ENCODE results near the gene RPS24. TPM values are rescaled to one million over a fixed set of nuclear protein-coding genes. Genes with fewer than 3 reads are reported as not detected.

RPS24 gene
- total RNA-seq, 1 donor from 2014 or later, result 1,816 TPM

GRCh38 chr10:78035933-78036583, 2.4 kb downstream of the RPS24 start:
- Mint-ChIP-seq H3K4me1 (peaks cover 46% of the 10 kb centered on the region), H3K9me3 (no peaks in the 10 kb centered on the region), H3K4me3 (peak overlapping the region; percentile 91), H3K27ac (peak overlapping the region; percentile 65), H3K36me3 (ENCODE audit: low read depth) (peaks cover 70% of the 10 kb centered on the region), H3K27me3 (no peaks in the 10 kb centered on the region)
- intact Hi-C loops (cut with micrococcal nuclease), result loop anchor here (2.0 kb wide), 1 partner anchor 1033 kb away; the partner anchor contains the start of gene ZMIZ1
- DNase-seq, result no peak

DNA sequence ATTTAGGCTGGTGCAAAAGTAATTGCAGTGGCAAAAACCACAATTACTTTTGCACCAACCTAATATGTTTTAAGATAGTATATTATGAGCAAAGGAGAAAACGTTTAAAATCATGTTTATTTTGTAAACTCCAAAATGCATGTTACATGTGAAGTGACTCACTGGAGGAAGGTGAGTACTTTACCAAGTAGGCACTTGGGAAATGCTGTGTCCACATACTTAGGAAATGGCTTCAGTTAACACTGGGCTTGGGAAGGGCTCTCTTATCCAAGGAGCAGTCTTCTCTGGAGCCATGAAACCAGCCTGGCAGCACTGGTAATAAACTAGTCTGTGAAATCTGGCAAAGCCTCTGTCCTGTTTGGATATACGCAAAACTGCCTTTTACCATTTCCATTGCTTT, 4.4 kb downstream of the RPS24 start:
- Mint-ChIP-seq H3K27ac (no peak overlapping the region), H3K4me1 (peaks cover 58% of the 10 kb centered on the region), H3K9me3 (no peaks in the 10 kb centered on the region), H3K27me3 (no peaks in the 10 kb centered on the region), H3K4me3 (peak overlapping the region; percentile 52), H3K36me3 (ENCODE audit: low read depth) (peaks cover 87% of the 10 kb centered on the region)
- DNase-seq, result no peak
- intact Hi-C loops (cut with micrococcal nuclease), result no loop called here

DNA sequence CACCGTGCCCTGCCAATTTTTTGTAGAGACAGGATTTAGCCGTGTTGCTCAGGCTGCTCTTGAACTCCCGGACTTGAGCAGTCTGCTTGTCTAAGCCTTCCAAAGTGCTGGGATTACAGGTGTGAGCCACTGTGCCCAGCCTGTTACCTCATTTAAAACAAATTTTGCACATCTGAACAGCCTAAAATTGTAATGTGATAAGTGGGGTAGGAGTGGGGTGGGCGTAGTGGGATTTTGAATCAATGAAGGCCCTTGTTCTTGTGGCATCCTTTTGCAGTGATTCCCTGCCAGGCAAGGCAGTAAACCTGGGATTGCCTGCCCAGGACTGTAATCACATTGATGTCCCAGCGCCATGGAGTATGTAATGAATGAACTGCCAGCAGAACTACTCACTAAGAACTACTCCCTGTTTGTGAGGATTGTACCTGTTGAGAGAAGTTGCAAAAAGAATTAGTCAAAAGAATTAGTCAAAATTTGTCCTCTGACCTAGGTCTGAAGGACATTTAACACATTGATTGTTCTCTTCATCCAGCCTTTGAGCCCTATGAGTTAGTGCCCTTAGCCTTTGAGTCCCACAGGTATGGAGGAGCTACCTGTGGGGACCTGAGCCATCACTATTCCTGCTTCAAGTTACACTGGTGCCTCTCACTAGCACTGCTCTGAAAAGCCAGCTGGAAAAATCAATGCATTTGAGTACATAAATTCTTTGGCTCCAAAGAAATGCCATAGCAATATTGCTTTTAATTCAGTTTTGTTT, 5.3 kb downstream of the RPS24 start:
- intact Hi-C loops (cut with micrococcal nuclease), result no loop called here
- H3K27me3 Mint-ChIP-seq, result no peaks in the 10 kb centered on the region
- peaks cover 59% of the 10 kb centered on the region for H3K4me1 Mint-ChIP-seq
- H3K36me3 Mint-ChIP-seq (ENCODE audit: low read depth), result peaks cover 86% of the 10 kb centered on the region
- DNase-seq, result no peak
- no peaks in the 10 kb centered on the region for H3K9me3 Mint-ChIP-seq
- peak overlapping the region; percentile 51 for H3K4me3 Mint-ChIP-seq
- no peak overlapping the region for H3K27ac Mint-ChIP-seq

GRCh38 chr10:78039743-78040142, 6.1 kb downstream of the RPS24 start:
- DNase-seq, result no peak
- intact Hi-C loops (cut with micrococcal nuclease), result loop anchor here (10.0 kb wide), 1 partner anchor 535 kb away; no protein-coding TSS in a partner anchor
- Mint-ChIP-seq H3K9me3 (no peaks in the 10 kb centered on the region), H3K36me3 (ENCODE audit: low read depth) (peaks cover 79% of the 10 kb centered on the region), H3K27ac (peak overlapping the region; percentile 62), H3K27me3 (no peaks in the 10 kb centered on the region), H3K4me1 (peaks cover 63% of the 10 kb centered on the region), H3K4me3 (peak overlapping the region; percentile 51)

DNA sequence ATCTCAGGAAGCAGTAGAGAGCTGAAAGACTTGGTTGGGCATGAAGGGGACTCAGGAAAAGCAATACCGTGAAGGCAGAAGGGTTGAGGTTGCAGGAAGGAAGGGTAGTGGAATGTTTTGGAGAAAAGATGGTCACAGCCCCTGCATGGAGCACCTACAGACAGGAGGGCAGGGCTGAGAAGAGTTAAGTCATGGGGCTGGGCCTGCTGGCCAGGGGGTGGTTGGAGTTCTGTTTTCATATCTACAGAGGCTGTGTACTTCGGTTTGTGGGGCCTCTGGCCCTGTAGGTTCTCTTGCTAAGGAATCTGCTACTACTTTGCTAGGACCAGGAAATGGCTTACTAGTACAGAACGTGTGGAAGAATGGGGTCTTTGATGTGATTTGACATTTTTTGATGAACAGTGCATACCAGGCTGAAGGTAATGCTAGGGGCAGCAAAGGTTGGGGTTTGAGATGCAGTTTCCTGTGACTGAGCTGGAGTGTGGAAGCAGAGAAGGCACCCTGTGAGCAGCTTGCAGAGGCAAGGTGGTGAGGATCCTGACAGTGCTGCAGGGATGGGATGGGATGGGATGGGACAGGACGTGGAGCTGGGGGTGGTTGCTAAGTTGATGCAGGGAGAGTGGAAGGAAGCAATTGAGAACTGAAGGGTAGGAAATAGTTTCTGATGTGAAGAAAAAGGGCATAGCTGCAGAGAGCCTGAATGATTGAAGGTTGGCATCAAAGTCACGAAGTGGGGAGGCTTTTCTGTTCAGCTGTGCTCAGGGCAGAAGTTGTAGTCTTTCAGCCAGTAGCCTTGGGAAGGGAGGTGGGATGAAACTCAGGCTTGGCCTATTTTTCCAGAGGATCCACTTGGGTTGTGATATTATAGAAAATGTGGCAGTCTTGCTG, 7.8 kb downstream of the RPS24 start:
- peaks cover 55% of the 10 kb centered on the region for H3K4me1 Mint-ChIP-seq

GRCh38 chr10:78042058-78042751, 8.5 kb downstream of the RPS24 start:
- intact Hi-C loops (cut with micrococcal nuclease), result loop anchor here (10.0 kb wide), 1 partner anchor 533 kb away; no protein-coding TSS in a partner anchor
- peak overlapping the region; percentile 1 for H3K4me3 Mint-ChIP-seq
- H3K4me1 Mint-ChIP-seq, result peaks cover 49% of the 10 kb centered on the region
- no peaks in the 10 kb centered on the region for H3K9me3 Mint-ChIP-seq
- no peaks in the 10 kb centered on the region for H3K27me3 Mint-ChIP-seq
- no peak for DNase-seq
- peak overlapping the region; percentile 30 for H3K27ac Mint-ChIP-seq
- peaks cover 54% of the 10 kb centered on the region for H3K36me3 Mint-ChIP-seq (ENCODE audit: low read depth)

More for the DNA sequence above, 7.8 kb downstream of the RPS24 start:
- Mint-ChIP-seq H3K4me3 (peak overlapping the region; percentile 13), H3K27me3 (no peaks in the 10 kb centered on the region), H3K9me3 (no peaks in the 10 kb centered on the region), H3K36me3 (ENCODE audit: low read depth) (peaks cover 62% of the 10 kb centered on the region), H3K27ac (peak overlapping the region; percentile 79)
- intact Hi-C loops (cut with micrococcal nuclease), result loop anchor here (10.0 kb wide), 1 partner anchor 533 kb away; no protein-coding TSS in a partner anchor
- DNase-seq, result no peak

GRCh38 chr10:78042752-78043104, 9.1 kb downstream of the RPS24 start:
- H3K36me3 Mint-ChIP-seq (ENCODE audit: low read depth), result peaks cover 49% of the 10 kb centered on the region
- H3K4me3 Mint-ChIP-seq, result no peak overlapping the region
- no peak for DNase-seq
- no peaks in the 10 kb centered on the region for H3K9me3 Mint-ChIP-seq
- H3K27me3 Mint-ChIP-seq, result no peaks in the 10 kb centered on the region
- intact Hi-C loops (cut with micrococcal nuclease), result loop anchor here (10.0 kb wide), 1 partner anchor 532 kb away; no protein-coding TSS in a partner anchor
- peaks cover 50% of the 10 kb centered on the region for H3K4me1 Mint-ChIP-seq
- peak overlapping the region; percentile 0 for H3K27ac Mint-ChIP-seq

DNA sequence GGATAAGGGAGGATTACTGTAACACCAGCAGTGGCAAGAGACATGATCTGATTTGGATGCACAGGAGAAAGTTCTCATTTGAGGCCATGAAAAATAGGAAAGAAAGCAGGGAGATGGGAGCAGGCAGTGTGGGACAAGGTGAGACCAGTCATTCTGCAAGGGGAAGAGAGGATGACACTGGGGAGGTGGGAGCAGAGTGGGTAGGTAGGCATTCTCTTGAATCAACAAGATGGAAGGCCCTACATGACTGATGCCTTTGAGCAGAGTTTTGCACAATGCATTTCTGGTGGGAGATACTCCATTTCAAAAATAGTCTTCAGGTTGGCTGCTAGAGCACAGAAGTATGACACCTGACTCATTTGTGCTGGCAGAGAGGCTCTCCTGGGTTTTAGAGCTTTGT, 10.5 kb downstream of the RPS24 start:
- H3K9me3 Mint-ChIP-seq, result no peaks in the 10 kb centered on the region
- H3K4me3 Mint-ChIP-seq, result no peak overlapping the region
- intact Hi-C loops (cut with micrococcal nuclease), result loop anchor here (10.0 kb wide), 1 partner anchor 531 kb away; no protein-coding TSS in a partner anchor
- peak overlapping the region; percentile 11 for H3K27ac Mint-ChIP-seq
- no peaks in the 10 kb centered on the region for H3K27me3 Mint-ChIP-seq
- H3K36me3 Mint-ChIP-seq (ENCODE audit: low read depth), result peaks cover 35% of the 10 kb centered on the region
- H3K4me1 Mint-ChIP-seq, result peaks cover 41% of the 10 kb centered on the region
- DNase-seq, result no peak

- Mint-ChIP-seq H3K4me3 (no peak overlapping the region), H3K27ac (no peak overlapping the region), H3K27me3 (no peaks in the 10 kb centered on the region), H3K9me3 (no peaks in the 10 kb centered on the region), H3K4me1 (peaks cover 37% of the 10 kb centered on the region), H3K36me3 (ENCODE audit: low read depth) (peaks cover 30% of the 10 kb centered on the region)
- intact Hi-C loops (cut with micrococcal nuclease), result loop anchor here (5.0 to 10.0 kb wide), 3 partner anchors 258 to 1023 kb away; partner anchors contain the start of gene ZMIZ1
- no peak for DNase-seq
These were observed 11.0 kb downstream of the RPS24 start for GRCh38 chr10:78044699-78045098.

- no peak overlapping the region for H3K4me3 Mint-ChIP-seq
- H3K36me3 Mint-ChIP-seq (ENCODE audit: low read depth), result peaks cover 26% of the 10 kb centered on the region
- intact Hi-C loops (cut with micrococcal nuclease), result loop anchor here (5.0 to 10.0 kb wide), 3 partner anchors 257 to 1022 kb away; partner anchors contain the start of gene ZMIZ1
- H3K4me1 Mint-ChIP-seq, result peaks cover 34% of the 10 kb centered on the region
- DNase-seq, result peak; percentile 72
- no peaks in the 10 kb centered on the region for H3K9me3 Mint-ChIP-seq
- H3K27me3 Mint-ChIP-seq, result no peaks in the 10 kb centered on the region
- no peak overlapping the region for H3K27ac Mint-ChIP-seq
These were observed 11.6 kb downstream of the RPS24 start for GRCh38 chr10:78045237-78045636.

DNA sequence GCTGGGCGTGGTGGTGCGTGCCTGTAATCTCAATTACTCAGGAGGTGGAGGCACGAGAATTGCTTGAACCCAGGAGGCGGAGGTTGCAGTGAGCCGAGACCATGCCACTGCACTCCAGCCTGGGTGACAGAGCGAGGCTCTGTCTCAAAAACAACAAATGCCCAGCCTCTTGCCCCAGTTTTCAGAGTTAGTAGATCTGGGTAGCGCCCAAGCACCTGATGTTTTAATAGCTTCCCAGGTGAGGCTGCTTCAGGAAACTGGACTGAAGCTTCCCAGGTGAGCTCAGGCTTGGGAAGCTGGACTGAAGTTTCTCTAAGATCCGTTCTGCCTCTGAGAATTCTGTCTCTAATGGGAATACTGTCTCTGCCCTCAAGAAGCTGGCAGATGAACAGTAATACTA, 12.2 kb downstream of the RPS24 start:
- intact Hi-C loops (cut with micrococcal nuclease), result loop anchor here (5.0 to 10.0 kb wide), 3 partner anchors 256 to 1021 kb away; partner anchors contain the start of gene ZMIZ1
- H3K4me3 Mint-ChIP-seq, result no peak overlapping the region
- H3K27ac Mint-ChIP-seq, result no peak overlapping the region
- peaks cover 21% of the 10 kb centered on the region for H3K36me3 Mint-ChIP-seq (ENCODE audit: low read depth)
- no peaks in the 10 kb centered on the region for H3K27me3 Mint-ChIP-seq
- H3K9me3 Mint-ChIP-seq, result no peaks in the 10 kb centered on the region
- no peak for DNase-seq
- peaks cover 32% of the 10 kb centered on the region for H3K4me1 Mint-ChIP-seq

GRCh38 chr10:78046711-78047269, 13.1 kb downstream of the RPS24 start:
- no peaks in the 10 kb centered on the region for H3K27me3 Mint-ChIP-seq
- H3K4me1 Mint-ChIP-seq, result peaks cover 23% of the 10 kb centered on the region
- no peak for DNase-seq
- intact Hi-C loops (cut with micrococcal nuclease), result loop anchor here (1.0 to 10.0 kb wide), 4 partner anchors 256 to 1149 kb away; partner anchors contain the start of gene ZMIZ1
- H3K27ac Mint-ChIP-seq, result no peak overlapping the region
- H3K4me3 Mint-ChIP-seq, result no peak overlapping the region
- H3K36me3 Mint-ChIP-seq (ENCODE audit: low read depth), result peaks cover 12% of the 10 kb centered on the region
- H3K9me3 Mint-ChIP-seq, result no peaks in the 10 kb centered on the region
